C4-2B (cell line): Measurements from ENCODE around the gene NME5.

ENCODE experiments used
- CTCF ChIP-seq: fragments of 450-650 bp; conservative IDR thresholded peaks from 2 replicates; pipeline ENCODE4 v1.5.1; 2017; ENCODE audit warnings: mild to moderate bottlenecking
- ZFX ChIP-seq: fragments of 450-650 bp; IDR thresholded peaks from 2 replicates; pipeline ENCODE4 v1.6.1; 2017

GRCh38 chr5:138096997-138097828 lies 42.0 kb downstream of the NME5 start:
- TF ChIP-seq CTCF (no peak), ZFX (no peak)
